HG03460 (cell line): ENCODE measurements around the gene NPC1L1.
A peak's percentile ranks its signal among the peaks of the same experiment; 100 is the strongest.
"Not testable (repeated sequence)": the region's sequence is repeated elsewhere in the genome, so short reads cannot be mapped to it uniquely, and the experiment has no call there.

ENCODE experiments used
- ATAC-seq: cut with Tn5 transposase; IDR thresholded peaks from one replicate; pipeline ENCODE4 v1.9.1; 2021; ENCODE audit not compliant: unreplicated experiment

NPC1L1 gene

GRCh38 chr7:44565795-44566559 lies 24.8 kb upstream of the NPC1L1 start:
- peak; percentile 22 for ATAC-seq

GRCh38 chr7:44565097-44565794 lies 24.1 kb upstream of the NPC1L1 start:
- peak; percentile 64 for ATAC-seq

- ATAC-seq: no peak
Observed at GRCh38 chr7:44564606-44565005, 23.5 kb upstream of the NPC1L1 start.

- no peak for ATAC-seq
Observed at GRCh38 chr7:44563171-44563679, 22.1 kb upstream of the NPC1L1 start.

- not testable (repeated sequence) for ATAC-seq
Observed at GRCh38 chr7:44562622-44562962, 21.5 kb upstream of the NPC1L1 start.

- no peak for ATAC-seq
Observed at GRCh38 chr7:44561962-44562621, 21.0 kb upstream of the NPC1L1 start.

- ATAC-seq: no peak
Observed at GRCh38 chr7:44561481-44561880, 20.4 kb upstream of the NPC1L1 start.

GRCh38 chr7:44559485-44559884 lies 18.4 kb upstream of the NPC1L1 start:
- ATAC-seq: no peak

- ATAC-seq: no peak
Observed at GRCh38 chr7:44557485-44557884, 16.4 kb upstream of the NPC1L1 start.

GRCh38 chr7:44555350-44555749 lies 14.2 kb upstream of the NPC1L1 start:
- no peak for ATAC-seq

- ATAC-seq: not testable (repeated sequence)
Observed at GRCh38 chr7:44552473-44553005, 11.4 kb upstream of the NPC1L1 start.

- no peak for ATAC-seq
Observed at GRCh38 chr7:44549457-44549856, 8.3 kb upstream of the NPC1L1 start.

GRCh38 chr7:44548893-44549292 lies 7.8 kb upstream of the NPC1L1 start:
- ATAC-seq: no peak

GRCh38 chr7:44547536-44548231 lies 6.6 kb upstream of the NPC1L1 start:
- no peak for ATAC-seq

GRCh38 chr7:44541876-44542610 lies 913 bp upstream of the NPC1L1 start:
- ATAC-seq: no peak

GRCh38 chr7:44540592-44541027 lies 520 bp downstream of the NPC1L1 start:
- no peak for ATAC-seq

GRCh38 chr7:44539669-44540506 lies 1.2 kb downstream of the NPC1L1 start:
- ATAC-seq: no peak

GRCh38 chr7:44538798-44539668 lies 2.1 kb downstream of the NPC1L1 start:
- no peak for ATAC-seq
